Measurements from ENCODE around the gene POFUT2. TPM values are rescaled to one million over a fixed set of nuclear protein-coding genes. Genes with fewer than 3 reads are reported as not detected.
A peak's percentile ranks its signal among the peaks of the same experiment; 100 is the strongest.

POFUT2 gene
- total and polyA plus RNA-seq, 3 experiments from 2014 or later, result 4.9 to 14.5 (median 13.5) TPM

DNA sequence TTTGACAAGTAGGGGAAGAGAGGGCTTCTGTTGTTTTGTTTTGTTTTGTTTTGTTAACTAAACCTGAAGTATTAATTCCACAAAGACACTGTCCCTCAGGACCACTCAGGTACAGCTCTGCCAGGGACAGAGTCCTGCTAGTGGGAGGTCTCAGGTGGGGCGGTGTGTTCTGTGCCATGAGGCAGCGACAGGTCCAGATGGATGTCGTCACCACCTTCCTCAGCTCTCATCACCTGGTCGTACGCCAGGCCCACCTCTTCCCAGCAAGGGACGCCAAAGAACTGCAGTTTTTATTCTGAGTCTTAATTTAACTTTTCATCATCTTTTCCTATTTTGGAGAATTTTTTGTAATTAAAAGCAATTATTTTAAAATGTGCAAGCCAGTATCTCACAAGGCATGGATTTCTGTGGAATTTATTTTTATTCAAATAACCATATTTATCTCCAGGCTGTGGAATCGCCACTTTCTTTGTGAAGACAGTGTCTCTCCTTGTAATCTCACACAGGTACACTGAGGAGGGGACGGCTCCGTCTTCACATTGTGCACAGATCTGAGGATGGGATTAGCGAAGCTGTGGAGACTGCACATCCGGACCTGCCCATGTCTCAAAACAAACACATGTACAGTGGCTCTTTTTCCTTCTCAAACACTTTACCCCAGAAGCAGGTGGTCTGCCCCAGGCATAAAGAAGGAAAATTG is 62.5 kb downstream of the POFUT2 start:
- Histone ChIP-seq H3K4me1 (ENCODE audit: insufficient read depth, low read length) (peaks cover 44% of the 10 kb centered on the region), H3K27me3 (ENCODE audit: insufficient read depth, low read length, poor library complexity, severe bottlenecking) (no peaks in the 10 kb centered on the region), H3K4me3 (ENCODE audit: low read length) (no peak overlapping the region), H3K9me3 (ENCODE audit: low read length) (no peaks in the 10 kb centered on the region), H3K27ac (ENCODE audit: low read depth, low read length) (peak overlapping the region; percentile 28), H3K36me3 (ENCODE audit: insufficient read depth, low read length) (no peaks in the 10 kb centered on the region)
- no peaks in the 10 kb centered on the region for H3K9me3 Mint-ChIP-seq
- ChIA-PET POLR2A (interaction anchor here (0.5 to 0.6 kb wide), 2 partner anchors 382 to 408 kb away, joined by 3 read pairs; partner anchors contain the start of gene SUMO3), CTCF (interaction anchor here (1.1 kb wide), 1 partner anchor 97 kb away, joined by 3 read pairs; no protein-coding TSS in a partner anchor)
- peak overlapping the region; percentile 67 to 98 (median 94) for H3K27ac Mint-ChIP-seq
- DNase-seq, result no peak
- H3K27me3 Mint-ChIP-seq, result no peaks in the 10 kb centered on the region
- H3K36me3 Mint-ChIP-seq, result peaks cover 0 to 27% (median 0%) of the 10 kb centered on the region in 3 donors
- H3K4me1 Mint-ChIP-seq, result peaks cover 50 to 56% (median 52%) of the 10 kb centered on the region in 3 donors
- H3K4me3 Mint-ChIP-seq, result peak overlapping the region; percentile 42 to 89 (median 73)

DNA sequence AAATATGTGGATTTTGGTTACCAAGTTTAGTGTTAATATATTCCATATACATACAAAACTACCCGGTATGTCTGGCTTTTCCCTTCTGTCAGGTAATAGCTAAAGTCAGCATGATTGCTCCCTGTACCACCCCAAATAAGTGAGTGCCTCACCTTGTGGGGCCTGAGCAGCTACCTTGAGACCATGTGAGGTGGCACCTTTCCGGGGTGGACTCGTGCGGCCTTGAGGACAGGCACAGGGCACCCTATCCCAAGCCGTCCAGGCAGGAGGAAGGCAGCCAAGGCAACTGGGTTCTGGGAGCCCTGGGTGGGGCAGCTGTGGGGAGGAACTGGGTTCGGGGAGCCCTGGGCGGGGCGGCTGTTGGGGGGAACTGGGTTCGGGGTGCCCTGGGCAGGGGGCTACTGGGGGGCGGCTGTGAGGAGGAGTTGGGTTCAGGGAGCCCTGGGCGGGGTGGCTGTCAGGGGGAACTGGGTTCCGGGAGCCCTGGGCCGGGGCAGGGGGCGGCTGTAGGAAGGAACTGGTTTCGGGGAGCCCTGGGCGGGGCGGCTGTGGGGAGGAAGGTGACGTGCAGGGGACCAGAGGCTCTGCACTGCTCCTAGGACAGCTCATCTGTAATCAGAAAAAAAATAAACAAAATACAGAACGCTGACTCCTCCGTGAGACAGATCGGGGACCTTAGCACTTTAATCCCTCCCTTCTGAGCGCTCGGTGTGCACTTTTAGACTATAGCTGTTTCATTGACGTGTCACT is 63.3 kb downstream of the POFUT2 start:
- Histone ChIP-seq H3K9me3 (ENCODE audit: low read length) (no peaks in the 10 kb centered on the region), H3K27ac (ENCODE audit: low read depth, low read length) (peak overlapping the region; percentile 28), H3K4me1 (ENCODE audit: insufficient read depth, low read length) (peaks cover 44% of the 10 kb centered on the region), H3K36me3 (ENCODE audit: insufficient read depth, low read length) (no peaks in the 10 kb centered on the region), H3K27me3 (ENCODE audit: insufficient read depth, low read length, poor library complexity, severe bottlenecking) (no peaks in the 10 kb centered on the region), H3K4me3 (ENCODE audit: low read length) (no peak overlapping the region)
- CTCF ChIA-PET, result interaction anchor here (1.1 kb wide), 1 partner anchor 96 kb away, joined by 3 read pairs; no protein-coding TSS in a partner anchor
- no peaks in the 10 kb centered on the region for H3K27me3 Mint-ChIP-seq
- DNase-seq, result peak in 4 of 5 donors; percentile 65 to 83 (median 74)
- peak overlapping the region; percentile 67 to 98 (median 94) for H3K27ac Mint-ChIP-seq
- H3K4me3 Mint-ChIP-seq, result peak overlapping the region; percentile 42 to 89 (median 73)
- POLR2A ChIA-PET, result interaction anchor here (0.5 to 1.0 kb wide), 3 partner anchors 68 to 407 kb away, joined by 3 read pairs; partner anchors contain the start of gene SUMO3
- peaks cover 50 to 56% (median 52%) of the 10 kb centered on the region in 3 donors for H3K4me1 Mint-ChIP-seq
- H3K9me3 Mint-ChIP-seq, result no peaks in the 10 kb centered on the region
- peaks cover 0 to 33% (median 0%) of the 10 kb centered on the region in 3 donors for H3K36me3 Mint-ChIP-seq

DNA sequence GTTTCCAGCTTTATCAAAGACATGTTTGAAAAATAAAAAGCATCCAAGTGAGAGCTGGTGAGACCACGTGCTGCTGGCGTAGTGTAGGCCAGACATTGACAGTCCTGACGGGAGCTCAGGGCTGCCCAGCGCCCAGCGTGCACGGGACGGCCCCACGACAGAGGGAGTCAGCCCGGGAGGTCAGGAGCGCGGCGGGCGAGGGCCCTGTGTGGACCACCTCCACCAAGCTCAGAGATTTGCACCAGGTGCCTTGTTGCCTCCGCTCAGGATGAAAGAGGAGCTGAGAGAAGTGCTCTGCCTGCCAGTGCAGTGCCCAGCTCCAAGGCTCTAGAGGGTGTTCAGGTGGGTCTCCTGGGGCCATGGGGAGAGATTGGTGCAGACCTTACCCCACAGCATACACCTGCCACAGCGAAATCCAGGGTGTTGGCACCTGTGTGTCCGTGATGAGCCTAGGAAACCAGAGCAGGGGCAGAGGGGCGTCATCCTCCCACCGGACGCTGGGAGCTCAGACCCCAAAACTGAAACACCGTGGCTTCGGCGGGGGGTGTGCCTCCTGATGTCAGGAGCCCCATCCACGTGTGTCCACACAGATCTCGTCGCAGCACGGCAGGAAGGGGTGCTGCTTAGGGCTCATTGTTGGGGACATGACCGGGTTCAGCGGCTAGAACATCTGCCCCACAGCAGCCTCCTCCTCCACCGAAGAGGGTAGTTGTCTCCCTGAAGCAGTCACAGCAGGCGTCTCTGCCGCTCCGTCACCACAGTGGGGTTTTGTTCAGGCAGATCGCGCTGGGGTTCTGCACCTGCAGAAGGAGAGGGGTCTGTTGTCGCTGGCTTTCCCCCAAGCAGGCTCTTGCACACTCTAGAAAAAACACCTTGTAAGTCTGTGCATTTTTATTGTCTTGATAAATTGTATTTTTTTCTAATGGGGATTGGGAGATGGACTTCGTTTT is 64.2 kb downstream of the POFUT2 start:
- H3K4me1 Mint-ChIP-seq, result peaks cover 44 to 49% (median 47%) of the 10 kb centered on the region in 3 donors
- Histone ChIP-seq H3K27ac (ENCODE audit: low read depth, low read length) (no peak overlapping the region), H3K9me3 (ENCODE audit: low read length) (no peaks in the 10 kb centered on the region), H3K4me1 (ENCODE audit: insufficient read depth, low read length) (peaks cover 38% of the 10 kb centered on the region), H3K36me3 (ENCODE audit: insufficient read depth, low read length) (no peaks in the 10 kb centered on the region), H3K4me3 (ENCODE audit: low read length) (no peak overlapping the region), H3K27me3 (ENCODE audit: insufficient read depth, low read length, poor library complexity, severe bottlenecking) (no peaks in the 10 kb centered on the region)
- H3K36me3 Mint-ChIP-seq, result peaks cover under 1 to 36% (median 2%) of the 10 kb centered on the region in 3 donors
- CTCF ChIA-PET, result interaction anchor here (0.8 kb wide), 1 partner anchor 10 kb away, joined by 3 read pairs; no protein-coding TSS in a partner anchor
- H3K27me3 Mint-ChIP-seq, result no peaks in the 10 kb centered on the region
- peak overlapping the region; percentile 67 to 98 (median 94) for H3K27ac Mint-ChIP-seq
- H3K9me3 Mint-ChIP-seq, result no peaks in the 10 kb centered on the region
- H3K4me3 Mint-ChIP-seq, result peak overlapping the region in 6 of 7 donors; percentile 17 to 89 (median 74)
- DNase-seq, result peak in 1 of 5 donors; percentile 32
- POLR2A ChIA-PET, result interaction anchor here (1.0 kb wide), 1 partner anchor 69 kb away, joined by 3 read pairs; no protein-coding TSS in a partner anchor

DNA sequence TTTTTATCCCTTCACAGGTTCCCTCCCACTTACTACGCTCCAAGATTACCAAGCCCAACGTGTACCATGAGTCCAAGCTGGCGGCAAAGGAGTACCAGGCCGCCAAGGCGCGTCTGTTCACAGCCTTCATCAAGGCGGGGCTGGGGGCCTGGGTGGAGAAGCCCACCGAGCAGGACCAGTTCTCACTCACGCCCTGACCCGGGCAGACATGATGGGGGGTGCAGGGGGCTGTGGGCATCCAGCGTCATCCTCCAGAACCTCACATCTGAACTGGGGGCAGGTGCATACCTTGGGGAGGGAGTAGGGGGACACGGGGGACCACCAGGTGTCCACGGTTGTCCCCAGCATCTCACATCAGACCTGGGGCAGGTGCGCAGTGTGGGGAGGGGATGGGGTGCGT is 65.7 kb downstream of the POFUT2 start:
- CTCF ChIA-PET, result no interaction called here
- H3K9me3 Mint-ChIP-seq, result peaks cover 4 to 9% (median 6%) of the 10 kb centered on the region in 5 donors
- H3K27ac ChIP-seq (ENCODE audit: low read depth, low read length), result no peak overlapping the region
- no peaks in the 10 kb centered on the region for H3K36me3 ChIP-seq (ENCODE audit: insufficient read depth, low read length)
- H3K27me3 Mint-ChIP-seq, result no peaks in the 10 kb centered on the region
- no peaks in the 10 kb centered on the region for H3K27me3 ChIP-seq (ENCODE audit: insufficient read depth, low read length, poor library complexity, severe bottlenecking)
- DNase-seq, result no peak
- no peak overlapping the region for H3K4me3 Mint-ChIP-seq
- H3K9me3 ChIP-seq (ENCODE audit: low read length), result no peaks in the 10 kb centered on the region
- no peak overlapping the region for H3K27ac Mint-ChIP-seq
- H3K4me3 ChIP-seq (ENCODE audit: low read length), result no peak overlapping the region
- peaks cover 8 to 48% (median 17%) of the 10 kb centered on the region in 3 donors for H3K36me3 Mint-ChIP-seq
- peaks cover 23% of the 10 kb centered on the region for H3K4me1 ChIP-seq (ENCODE audit: insufficient read depth, low read length)
- peaks cover 32 to 39% (median 33%) of the 10 kb centered on the region in 3 donors for H3K4me1 Mint-ChIP-seq
- POLR2A ChIA-PET, result no interaction called here

DNA sequence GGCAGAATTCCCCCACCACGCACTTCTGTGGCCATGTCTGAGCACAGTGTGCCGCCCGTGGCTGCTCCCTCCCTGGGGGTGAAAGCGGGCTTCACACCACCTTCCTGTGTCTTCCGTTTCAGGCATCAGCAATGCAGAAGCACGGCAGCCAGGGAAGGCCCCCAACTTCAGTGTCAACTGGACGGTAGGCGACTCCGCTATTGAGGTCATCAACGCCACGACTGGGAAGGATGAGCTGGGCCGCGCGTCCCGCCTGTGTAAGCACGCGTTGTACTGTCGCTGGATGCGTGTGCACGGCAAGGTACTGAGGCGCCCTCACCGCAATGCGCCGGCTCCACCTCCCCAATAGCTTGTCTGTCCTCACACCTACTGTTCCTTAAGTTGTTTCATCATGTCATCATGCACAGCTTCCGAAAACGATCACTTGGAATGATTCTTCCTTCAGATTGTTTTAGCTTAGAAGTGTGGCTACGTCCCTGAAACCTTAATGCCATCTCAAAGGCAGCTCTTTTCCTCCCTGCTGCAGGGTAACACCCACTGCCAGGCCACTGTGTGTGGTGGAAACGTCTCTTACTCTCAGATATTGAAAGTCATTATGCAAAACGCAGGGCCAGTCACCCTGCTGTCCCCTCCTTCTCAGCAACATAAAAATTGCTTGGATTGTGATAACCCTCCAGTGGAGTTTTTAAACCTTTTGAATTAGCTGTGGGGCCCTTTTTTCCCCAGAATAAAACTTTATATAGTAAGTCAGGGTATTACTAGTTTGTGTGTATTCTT is 66.8 kb downstream of the POFUT2 start:
- DNase-seq, result no peak
- Mint-ChIP-seq H3K36me3 (peaks cover 10 to 55% (median 28%) of the 10 kb centered on the region in 3 donors), H3K4me3 (peak overlapping the region in 1 of 7 donors; percentile 6), H3K9me3 (peaks cover 4 to 13% (median 10%) of the 10 kb centered on the region in 5 donors), H3K27me3 (no peaks in the 10 kb centered on the region), H3K4me1 (peaks cover 21 to 28% (median 22%) of the 10 kb centered on the region in 3 donors), H3K27ac (peak overlapping the region in 2 of 8 donors; percentile 23 to 84)
- Histone ChIP-seq H3K4me1 (ENCODE audit: insufficient read depth, low read length) (peaks cover 12% of the 10 kb centered on the region), H3K4me3 (ENCODE audit: low read length) (no peak overlapping the region), H3K36me3 (ENCODE audit: insufficient read depth, low read length) (no peaks in the 10 kb centered on the region), H3K27ac (ENCODE audit: low read depth, low read length) (no peak overlapping the region), H3K27me3 (ENCODE audit: insufficient read depth, low read length, poor library complexity, severe bottlenecking) (no peaks in the 10 kb centered on the region), H3K9me3 (ENCODE audit: low read length) (no peaks in the 10 kb centered on the region)
- POLR2A ChIA-PET, result no interaction called here
- CTCF ChIA-PET, result no interaction called here

DNA sequence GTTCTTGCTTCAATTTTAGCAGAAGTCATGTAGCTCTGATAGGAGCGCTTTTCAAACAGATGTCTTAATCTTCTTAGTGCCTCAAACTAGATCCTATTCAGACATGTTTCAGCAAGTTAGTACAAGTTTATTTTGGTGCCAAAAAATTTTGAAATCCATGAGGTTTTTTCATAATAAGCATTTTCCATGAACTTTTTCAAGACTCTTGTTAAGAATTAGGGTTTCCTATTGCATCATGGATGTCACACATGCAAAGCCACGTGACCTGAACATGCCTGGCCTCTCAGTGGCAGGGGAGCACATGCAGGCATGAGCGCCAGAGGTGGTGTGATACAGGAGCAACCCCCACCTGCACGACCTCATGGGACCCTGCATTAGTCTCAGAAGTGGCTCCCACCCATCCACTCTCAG is 67.6 kb downstream of the POFUT2 start:
- Histone ChIP-seq H3K27ac (ENCODE audit: low read depth, low read length) (no peak overlapping the region), H3K36me3 (ENCODE audit: insufficient read depth, low read length) (no peaks in the 10 kb centered on the region), H3K4me1 (ENCODE audit: insufficient read depth, low read length) (peaks cover 4% of the 10 kb centered on the region), H3K9me3 (ENCODE audit: low read length) (no peaks in the 10 kb centered on the region), H3K27me3 (ENCODE audit: insufficient read depth, low read length, poor library complexity, severe bottlenecking) (no peaks in the 10 kb centered on the region), H3K4me3 (ENCODE audit: low read length) (no peak overlapping the region)
- DNase-seq, result no peak
- POLR2A ChIA-PET, result no interaction called here
- H3K27ac Mint-ChIP-seq, result no peak overlapping the region
- H3K9me3 Mint-ChIP-seq, result peaks cover 4 to 13% (median 10%) of the 10 kb centered on the region in 5 donors
- H3K4me3 Mint-ChIP-seq, result no peak overlapping the region
- CTCF ChIA-PET, result interaction anchor here (0.9 kb wide), 1 partner anchor 80 kb away, joined by 3 read pairs; no protein-coding TSS in a partner anchor
- H3K36me3 Mint-ChIP-seq, result peaks cover 10 to 57% (median 33%) of the 10 kb centered on the region in 3 donors
- no peaks in the 10 kb centered on the region for H3K27me3 Mint-ChIP-seq
- peaks cover 12 to 20% (median 14%) of the 10 kb centered on the region in 3 donors for H3K4me1 Mint-ChIP-seq

DNA sequence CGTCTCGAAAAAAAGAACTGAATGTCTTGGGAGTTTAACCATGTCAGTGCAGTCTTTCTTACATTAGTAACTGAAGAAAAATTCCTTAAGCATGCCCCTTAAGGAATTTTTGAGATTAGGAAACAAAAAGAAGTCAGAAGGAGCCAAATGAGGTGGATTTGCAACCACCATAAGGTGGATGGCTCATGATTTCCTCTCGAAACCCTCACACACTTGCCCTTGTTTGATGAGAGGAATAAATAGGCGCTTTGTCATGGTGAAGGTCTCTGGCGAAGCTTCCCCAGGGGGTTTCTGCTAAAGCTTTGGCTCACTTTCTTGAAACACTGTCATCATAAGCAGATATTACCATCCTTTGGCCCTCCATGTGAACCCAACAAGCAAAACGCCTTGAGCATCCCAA is 68.2 kb downstream of the POFUT2 start:
- Mint-ChIP-seq H3K27ac (peak overlapping the region in 1 of 8 donors; percentile 60), H3K27me3 (no peaks in the 10 kb centered on the region), H3K4me3 (no peak overlapping the region), H3K36me3 (peaks cover 11 to 61% (median 38%) of the 10 kb centered on the region in 3 donors), H3K9me3 (peaks cover 4 to 13% (median 10%) of the 10 kb centered on the region in 5 donors), H3K4me1 (peaks cover 8 to 15% (median 9%) of the 10 kb centered on the region in 3 donors)
- POLR2A ChIA-PET, result no interaction called here
- DNase-seq, result no peak
- CTCF ChIA-PET, result interaction anchor here (0.9 kb wide), 1 partner anchor 79 kb away, joined by 3 read pairs; no protein-coding TSS in a partner anchor
- no peaks in the 10 kb centered on the region for H3K9me3 ChIP-seq (ENCODE audit: low read length)
- no peak overlapping the region for H3K4me3 ChIP-seq (ENCODE audit: low read length)
- H3K4me1 ChIP-seq (ENCODE audit: insufficient read depth, low read length), result no peaks in the 10 kb centered on the region
- no peak overlapping the region for H3K27ac ChIP-seq (ENCODE audit: low read depth, low read length)
- H3K36me3 ChIP-seq (ENCODE audit: insufficient read depth, low read length), result no peaks in the 10 kb centered on the region
- no peaks in the 10 kb centered on the region for H3K27me3 ChIP-seq (ENCODE audit: insufficient read depth, low read length, poor library complexity, severe bottlenecking)

Data from CD8-positive, alpha-beta memory T cell (primary cell).